ENCODE results near the gene NAP1L5.

DNA sequence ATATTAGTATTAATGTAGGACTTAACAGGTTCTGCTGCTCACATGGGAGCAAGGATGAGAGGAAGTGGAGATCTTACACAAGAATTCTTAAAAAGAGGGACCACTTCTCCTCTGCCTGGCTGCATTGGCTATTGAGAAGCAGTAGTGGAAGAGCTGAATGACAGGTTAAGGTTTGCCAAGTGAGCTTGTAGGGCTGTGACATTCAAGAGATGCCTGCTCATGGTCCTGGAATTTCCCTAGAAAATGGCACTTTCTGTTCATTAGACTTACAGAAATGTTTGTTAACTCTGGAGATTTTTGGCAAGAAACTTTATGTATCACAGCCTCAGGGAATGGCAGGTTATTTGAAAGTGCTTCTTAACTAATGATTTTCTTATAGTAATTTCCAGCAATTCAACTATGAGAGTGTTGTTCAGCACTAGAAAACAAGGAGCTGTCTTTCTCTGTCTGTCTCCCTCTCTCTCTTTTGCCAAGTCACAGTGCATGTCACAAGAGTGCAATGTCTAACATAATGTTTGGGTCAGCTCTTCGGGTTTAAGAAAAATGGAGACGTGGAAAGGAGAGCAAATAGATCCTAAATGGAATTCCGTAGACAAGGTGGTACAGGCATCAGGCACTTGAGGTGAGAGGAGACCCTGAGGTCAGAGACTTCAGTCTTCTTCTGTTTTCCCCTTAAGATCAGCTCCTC lies 8.3 kb upstream of the NAP1L5 start:
- TF ChIP-seq TP53 (CRISPR knock-in tag; IDR thresholded peaks at IDR 0.05) (no peak), JUN (IDR thresholded peaks at IDR 0.05) (no peak), RCOR1 (IDR thresholded peaks at IDR 0.05; ENCODE audit: low read depth, low read length) (no peak)
- TF ChIP-seq, protein P1, sequence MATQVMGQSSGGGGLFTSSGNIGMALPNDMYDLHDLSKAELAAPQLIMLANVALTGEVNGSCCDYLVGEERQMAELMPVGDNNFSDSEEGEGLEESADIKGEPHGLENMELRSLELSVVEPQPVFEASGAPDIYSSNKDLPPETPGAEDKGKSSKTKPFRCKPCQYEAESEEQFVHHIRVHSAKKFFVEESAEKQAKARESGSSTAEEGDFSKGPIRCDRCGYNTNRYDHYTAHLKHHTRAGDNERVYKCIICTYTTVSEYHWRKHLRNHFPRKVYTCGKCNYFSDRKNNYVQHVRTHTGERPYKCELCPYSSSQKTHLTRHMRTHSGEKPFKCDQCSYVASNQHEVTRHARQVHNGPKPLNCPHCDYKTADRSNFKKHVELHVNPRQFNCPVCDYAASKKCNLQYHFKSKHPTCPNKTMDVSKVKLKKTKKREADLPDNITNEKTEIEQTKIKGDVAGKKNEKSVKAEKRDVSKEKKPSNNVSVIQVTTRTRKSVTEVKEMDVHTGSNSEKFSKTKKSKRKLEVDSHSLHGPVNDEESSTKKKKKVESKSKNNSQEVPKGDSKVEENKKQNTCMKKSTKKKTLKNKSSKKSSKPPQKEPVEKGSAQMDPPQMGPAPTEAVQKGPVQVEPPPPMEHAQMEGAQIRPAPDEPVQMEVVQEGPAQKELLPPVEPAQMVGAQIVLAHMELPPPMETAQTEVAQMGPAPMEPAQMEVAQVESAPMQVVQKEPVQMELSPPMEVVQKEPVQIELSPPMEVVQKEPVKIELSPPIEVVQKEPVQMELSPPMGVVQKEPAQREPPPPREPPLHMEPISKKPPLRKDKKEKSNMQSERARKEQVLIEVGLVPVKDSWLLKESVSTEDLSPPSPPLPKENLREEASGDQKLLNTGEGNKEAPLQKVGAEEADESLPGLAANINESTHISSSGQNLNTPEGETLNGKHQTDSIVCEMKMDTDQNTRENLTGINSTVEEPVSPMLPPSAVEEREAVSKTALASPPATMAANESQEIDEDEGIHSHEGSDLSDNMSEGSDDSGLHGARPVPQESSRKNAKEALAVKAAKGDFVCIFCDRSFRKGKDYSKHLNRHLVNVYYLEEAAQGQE (IDR thresholded peaks at IDR 0.05), result no peak
- TF ChIP-seq, protein P2, sequence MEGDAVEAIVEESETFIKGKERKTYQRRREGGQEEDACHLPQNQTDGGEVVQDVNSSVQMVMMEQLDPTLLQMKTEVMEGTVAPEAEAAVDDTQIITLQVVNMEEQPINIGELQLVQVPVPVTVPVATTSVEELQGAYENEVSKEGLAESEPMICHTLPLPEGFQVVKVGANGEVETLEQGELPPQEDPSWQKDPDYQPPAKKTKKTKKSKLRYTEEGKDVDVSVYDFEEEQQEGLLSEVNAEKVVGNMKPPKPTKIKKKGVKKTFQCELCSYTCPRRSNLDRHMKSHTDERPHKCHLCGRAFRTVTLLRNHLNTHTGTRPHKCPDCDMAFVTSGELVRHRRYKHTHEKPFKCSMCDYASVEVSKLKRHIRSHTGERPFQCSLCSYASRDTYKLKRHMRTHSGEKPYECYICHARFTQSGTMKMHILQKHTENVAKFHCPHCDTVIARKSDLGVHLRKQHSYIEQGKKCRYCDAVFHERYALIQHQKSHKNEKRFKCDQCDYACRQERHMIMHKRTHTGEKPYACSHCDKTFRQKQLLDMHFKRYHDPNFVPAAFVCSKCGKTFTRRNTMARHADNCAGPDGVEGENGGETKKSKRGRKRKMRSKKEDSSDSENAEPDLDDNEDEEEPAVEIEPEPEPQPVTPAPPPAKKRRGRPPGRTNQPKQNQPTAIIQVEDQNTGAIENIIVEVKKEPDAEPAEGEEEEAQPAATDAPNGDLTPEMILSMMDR (IDR thresholded peaks at IDR 0.05), result no peak

Data from A549 (cell line).